GM23338 (cell line): Measurements from ENCODE around the gene CPHXL. TPM values are rescaled to one million over a fixed set of nuclear protein-coding genes. Genes with fewer than 3 reads are reported as not detected.

Experiments used
- ATAC-seq: fragments of 200-7000 bp; cut with Tn5 transposase; 3 replicates; pipeline ENCODE4 v1.9.1; 2020
- DNase-seq: peaks from one replicate; pipeline ENCODE4 v3.0.0-alpha.2; 2015; ENCODE audit warnings: low spot score
- H2AFZ ChIP-seq: fragments of 200-600 bp; sonication (generic); 2 replicates; pipeline ENCODE4 v1.8.0; 2016; ENCODE audit warnings: antibody characterized with exemption, mild to moderate bottlenecking, moderate library complexity
- H3F3A ChIP-seq: fragments of 200-600 bp; sonication (generic); replicated peaks from 2 replicates; pipeline ENCODE4 v1.8.0; 2017; ENCODE audit warnings: antibody characterized with exemption, mixed run types, low read depth
- H3K27ac ChIP-seq: fragments of 200-600 bp; sonication (generic); 2 replicates; pipeline ENCODE4 v1.6.1; 2016; ENCODE audit warnings: low read depth
- H3K27me3 ChIP-seq: fragments of 200-600 bp; sonication (generic); 2 replicates; pipeline ENCODE4 v1.8.0; 2016; ENCODE audit warnings: mild to moderate bottlenecking, mixed run types, moderate library complexity; ENCODE audit not compliant: insufficient read depth
- H3K36me3 ChIP-seq: fragments of 200-600 bp; sonication (generic); 2 replicates; pipeline ENCODE4 v1.8.0; 2016; ENCODE audit warnings: mild to moderate bottlenecking; ENCODE audit not compliant: insufficient read depth
- H3K4me1 ChIP-seq: fragments of 200-600 bp; sonication (generic); 2 replicates; pipeline ENCODE4 v1.8.0; 2016; ENCODE audit warnings: mild to moderate bottlenecking, moderate library complexity; ENCODE audit not compliant: insufficient read depth
- H3K4me2 ChIP-seq: fragments of 200-600 bp; sonication (generic); 2 replicates; pipeline ENCODE4 v1.7.1; 2017; ENCODE audit warnings: mixed run types
- H3K4me3 ChIP-seq: fragments of 200-600 bp; sonication (generic); 2 replicates; pipeline ENCODE4 v1.6.1; 2016; ENCODE audit warnings: mixed run types
- H3K79me2 ChIP-seq: fragments of 200-600 bp; sonication (generic); replicated peaks from 2 replicates; pipeline ENCODE4 v1.8.0; 2017; ENCODE audit warnings: mild to moderate bottlenecking; ENCODE audit not compliant: insufficient read depth
- H3K9me2 ChIP-seq: fragments of 200-600 bp; sonication (generic); 2 replicates; pipeline ENCODE4 v1.8.0; 2017; ENCODE audit not compliant: insufficient read depth
- H4K20me1 ChIP-seq: fragments of 200-600 bp; sonication (generic); replicated peaks from 2 replicates; pipeline ENCODE4 v1.8.0; 2017; ENCODE audit warnings: mild to moderate bottlenecking; ENCODE audit not compliant: insufficient read depth
- H3K27ac Mint-ChIP-seq: 2 replicates; pipeline ENCODE4 v1.8.0; 2020; ENCODE audit warnings: inconsistent platforms, mild to moderate bottlenecking, moderate library complexity, mixed read lengths
- H3K27me3 Mint-ChIP-seq: 3 replicates; pipeline ENCODE4 v1.8.0; 2022; ENCODE audit warnings: low read depth, mild to moderate bottlenecking, moderate library complexity, mixed read lengths, inconsistent platforms; ENCODE audit not compliant: insufficient read depth, poor library complexity
- H3K36me3 Mint-ChIP-seq: 3 replicates; pipeline ENCODE4 v1.8.0; 2021; ENCODE audit warnings: low read depth, mild to moderate bottlenecking, inconsistent platforms, moderate library complexity, mixed read lengths
- H3K4me1 Mint-ChIP-seq: 3 replicates; pipeline ENCODE4 v1.8.0; 2020; ENCODE audit warnings: mild to moderate bottlenecking, inconsistent platforms, mixed read lengths
- H3K4me3 Mint-ChIP-seq: 3 replicates; pipeline ENCODE4 v1.8.0; 2021; ENCODE audit warnings: moderate library complexity, mild to moderate bottlenecking, inconsistent platforms, mixed read lengths
- H3K9me3 Mint-ChIP-seq: 3 replicates; pipeline ENCODE4 v1.8.0; 2020; ENCODE audit warnings: moderate library complexity, mild to moderate bottlenecking, inconsistent platforms, mixed read lengths
- JUNB ChIP-seq: IDR thresholded peaks from one replicate; pipeline ENCODE4 v1.6.1; 2016; ENCODE audit warnings: antibody characterized with exemption; ENCODE audit not compliant: unreplicated experiment
- NANOG ChIP-seq: IDR thresholded peaks from 2 replicates; pipeline ENCODE4 v1.6.1; 2016; ENCODE audit warnings: antibody characterized with exemption, borderline replicate concordance
- POLR2AphosphoS5 ChIP-seq: IDR thresholded peaks from 2 replicates; pipeline ENCODE4 v1.6.1; 2016; ENCODE audit warnings: antibody characterized with exemption, low read depth
- ZNF114 ChIP-seq: fragments of 250-450 bp; sonication (Bioruptor Pico); IDR thresholded peaks from 2 replicates; pipeline ENCODE4 v1.5.0; 2020; ENCODE audit warnings: mild to moderate bottlenecking, moderate library complexity
- polyA plus RNA-seq: library from polyadenylated mRNA; unstranded; fragments of >200 nt; fragmentation: Nextera tagmentation; extraction: Ambion mirVana; gene quantifications from 2 replicates; pipeline ENCODE4 v1.2.1, GENCODE V29; 2016
- small RNA-seq: library from RNA; depleted of rRNA; stranded (forward); fragments of <200 nt; gene quantifications from one replicate; pipeline ENCODE3, GENCODE V24; 2014; ENCODE audit warnings: low replicate concordance
- total RNA-seq: library from RNA; depleted of rRNA; stranded (reverse); fragments of >200 nt; shearing (Covaris generic); gene quantifications from 2 replicates; pipeline ENCODE4 v1.2.3, GENCODE V29; 2014; rRNA removed

The CPHXL gene
- total and polyA plus RNA-seq, 2 experiments from 2014 or later, result not detected

- no peak for TF ChIP-seq JUNB
- TF ChIP-seq ZNF114 (CRISPR knock-in tag), result no peak
- no peak for TF ChIP-seq NANOG
- no peak for TF ChIP-seq POLR2AphosphoS5
Measured at GRCh38 chr16:75676909-75677308, 49.4 kb downstream of the CPHXL start, which contains the start of gene CPHXL2 (continued).

GRCh38 chr16:75667503-75667902, 58.8 kb downstream of the CPHXL start:
- no peaks in the 10 kb centered on the region for H4K20me1 ChIP-seq
- DNase-seq (no peak), ATAC-seq (no peak)
- H3K27ac ChIP-seq, result no peak overlapping the region
- H3K4me2 ChIP-seq, result no peak overlapping the region
- H3F3A ChIP-seq, result no peaks in the 10 kb centered on the region
- H3K27me3 Mint-ChIP-seq, result peaks cover 4% of the 10 kb centered on the region
- no peak overlapping the region for H2AFZ ChIP-seq
- no peaks in the 10 kb centered on the region for H3K4me1 ChIP-seq
- no peaks in the 10 kb centered on the region for H3K36me3 ChIP-seq
- no peaks in the 10 kb centered on the region for H3K79me2 ChIP-seq
- H3K4me3 Mint-ChIP-seq, result no peak overlapping the region
- peaks cover 48% of the 10 kb centered on the region for H3K9me3 Mint-ChIP-seq
- no peaks in the 10 kb centered on the region for H3K27me3 ChIP-seq
- no peaks in the 10 kb centered on the region for H3K9me2 ChIP-seq
- H3K4me1 Mint-ChIP-seq, result no peaks in the 10 kb centered on the region
- H3K4me3 ChIP-seq, result no peak overlapping the region
- H3K27ac Mint-ChIP-seq, result no peak overlapping the region
- no peak for TF ChIP-seq NANOG
- H3K36me3 Mint-ChIP-seq, result no peaks in the 10 kb centered on the region; the same call in 1 of the 3 replicates

Small RNA genes lying within 50 kb of the gene (small RNA-seq; reads per million reads assigned to genes)
- not detected for gene RN7SL520P

Other genes with a start within 250 kb of the CPHXL start
- gene CHST6, start 231.0 kb downstream of the CPHXL start, total RNA-seq, result 13.2 and 22.2 TPM in 2 replicates
- 2.7 and 3.3 TPM in 2 replicates for gene CHST6, start 231.0 kb downstream of the CPHXL start, polyA plus RNA-seq
- gene CHST5, start 190.4 kb downstream of the CPHXL start, total RNA-seq, result not detected in 2 replicates
- gene CHST5, start 190.4 kb downstream of the CPHXL start, polyA plus RNA-seq, result not detected in 2 replicates
- gene TMEM231, start 170.2 kb downstream of the CPHXL start, total RNA-seq, result 9.3 and 19.9 TPM in 2 replicates
- 4.9 and 5.3 TPM in 2 replicates for gene TMEM231, start 170.2 kb downstream of the CPHXL start, polyA plus RNA-seq
- 47.8 and 71.7 TPM in 2 replicates for gene GABARAPL2, start 160.1 kb downstream of the CPHXL start, total RNA-seq
- gene GABARAPL2, start 160.1 kb downstream of the CPHXL start, polyA plus RNA-seq, result 121 and 130 TPM in 2 replicates
- gene ADAT1, start 103.2 kb downstream of the CPHXL start, total RNA-seq, result 49.4 and 53.6 TPM in 2 replicates
- gene ADAT1, start 103.2 kb downstream of the CPHXL start, polyA plus RNA-seq, result 17.4 and 18.5 TPM in 2 replicates
- gene KARS1, start 78.8 kb downstream of the CPHXL start, total RNA-seq, result 216 and 220 TPM in 2 replicates
- 229 and 243 TPM in 2 replicates for gene KARS1, start 78.8 kb downstream of the CPHXL start, polyA plus RNA-seq
- gene TERF2IP, start 78.7 kb downstream of the CPHXL start, total RNA-seq, result 12.0 and 14.9 TPM in 2 replicates
- 18.0 and 19.5 TPM in 2 replicates for gene TERF2IP, start 78.7 kb downstream of the CPHXL start, polyA plus RNA-seq
- gene CPHXL2, start 49.5 kb downstream of the CPHXL start, total RNA-seq, result not detected in 2 replicates
- not detected in 2 replicates for gene CPHXL2, start 49.5 kb downstream of the CPHXL start, polyA plus RNA-seq
- gene DUXB, start 25.0 kb downstream of the CPHXL start, total RNA-seq, result not detected in 2 replicates
- not detected in 2 replicates for gene DUXB, start 25.0 kb downstream of the CPHXL start, polyA plus RNA-seq